SKM-1 (cell line): ENCODE measurements around the gene SYNE1.
"Not testable (repeated sequence)": the region's sequence is repeated elsewhere in the genome, so short reads cannot be mapped to it uniquely, and the experiment has no call there.

Experiments
- DNase-seq: peaks from one replicate; lab custom pipeline; 2025; ENCODE audit not compliant: unreplicated experiment; lab: John Stamatoyannopoulos, UW

The SYNE1 gene

GRCh38 chr6:152112491-152113261, 524.5 kb downstream of the SYNE1 start:
- DNase-seq, result no peak

- DNase-seq, result no peak
Observed at GRCh38 chr6:152110886-152111820, 526.0 kb downstream of the SYNE1 start.

GRCh38 chr6:152107973-152108372, 529.2 kb downstream of the SYNE1 start:
- no peak for DNase-seq

GRCh38 chr6:152100183-152100618, 537.0 kb downstream of the SYNE1 start:
- DNase-seq, result no peak

GRCh38 chr6:152099446-152100182, 537.5 kb downstream of the SYNE1 start:
- no peak for DNase-seq

- DNase-seq, result no peak
Observed at GRCh38 chr6:152098683-152099082, 538.5 kb downstream of the SYNE1 start.

GRCh38 chr6:152096863-152097496, 540.2 kb downstream of the SYNE1 start:
- DNase-seq, result no peak

- peak; percentile 18 for DNase-seq
Observed at GRCh38 chr6:152094992-152095592, 542.1 kb downstream of the SYNE1 start.

GRCh38 chr6:152094276-152094675, 542.9 kb downstream of the SYNE1 start:
- DNase-seq, result no peak

GRCh38 chr6:152093711-152094110, 543.5 kb downstream of the SYNE1 start:
- no peak for DNase-seq

GRCh38 chr6:152091851-152092341, 545.3 kb downstream of the SYNE1 start:
- DNase-seq, result no peak

- DNase-seq, result no peak
Observed at GRCh38 chr6:152091201-152091600, 546.0 kb downstream of the SYNE1 start.

- no peak for DNase-seq
Observed at GRCh38 chr6:152089992-152090391, 547.2 kb downstream of the SYNE1 start.

- no peak for DNase-seq
Observed at GRCh38 chr6:152087701-152088100, 549.5 kb downstream of the SYNE1 start.

- no peak for DNase-seq
Observed at GRCh38 chr6:152087096-152087495, 550.1 kb downstream of the SYNE1 start.

GRCh38 chr6:152086223-152086873, 550.8 kb downstream of the SYNE1 start:
- no peak for DNase-seq

- no peak for DNase-seq
Observed at GRCh38 chr6:152085451-152085921, 551.7 kb downstream of the SYNE1 start.

- DNase-seq, result no peak
Observed at GRCh38 chr6:152078804-152079203, 558.4 kb downstream of the SYNE1 start.

- no peak for DNase-seq
Observed at GRCh38 chr6:152078001-152078400, 559.2 kb downstream of the SYNE1 start.

GRCh38 chr6:152076242-152076641, 560.9 kb downstream of the SYNE1 start:
- DNase-seq, result not testable (repeated sequence)
